Bronchial epithelial cell (primary cell): Measurements from ENCODE around the gene TMEM11. TPM values are rescaled to one million over a fixed set of nuclear protein-coding genes. Genes with fewer than 3 reads are reported as not detected.

Experiments
- DNase-seq: peaks from one replicate; pipeline ENCODE4 v3.0.0-alpha.2; 2010; ENCODE audit warnings: low read depth
- FAIRE-seq: peaks from 2 replicates; lab custom pipeline; 2011; peaks lifted over from hg19 to GRCh38; lab: Jason Lieb, UNC
- H3K27me3 ChIP-seq: 2 replicates; pipeline ENCODE4 v1.5.1; 2011; ENCODE audit warnings: low read length; ENCODE audit not compliant: control insufficient read depth, insufficient read depth
- H3K36me3 ChIP-seq: 2 replicates; pipeline ENCODE4 v1.5.1; 2011; ENCODE audit warnings: low read length; ENCODE audit not compliant: control insufficient read depth, insufficient read depth
- H3K4me3 ChIP-seq: 2 replicates; pipeline ENCODE4 v1.5.1; 2011; ENCODE audit warnings: mild to moderate bottlenecking, low read depth, low read length, control low read depth
- total RNA-seq: library from RNA; depleted of rRNA; stranded (reverse); fragments of >200 nt; gene quantifications from 2 replicates; pipeline ENCODE4 v1.2.1, GENCODE V29; 2014
- TF ChIP-seq, protein P1 (sequence below): IDR thresholded peaks from 2 replicates; pipeline ENCODE4 v1.5.1; 2011; ENCODE audit warnings: mild to moderate bottlenecking, moderate library complexity, low read length, control low read depth, inconsistent platforms; ENCODE audit not compliant: insufficient read depth, severe bottlenecking

TMEM11 gene
- total RNA-seq, 1 donor from 2014 or later = 15.8 TPM

DNA sequence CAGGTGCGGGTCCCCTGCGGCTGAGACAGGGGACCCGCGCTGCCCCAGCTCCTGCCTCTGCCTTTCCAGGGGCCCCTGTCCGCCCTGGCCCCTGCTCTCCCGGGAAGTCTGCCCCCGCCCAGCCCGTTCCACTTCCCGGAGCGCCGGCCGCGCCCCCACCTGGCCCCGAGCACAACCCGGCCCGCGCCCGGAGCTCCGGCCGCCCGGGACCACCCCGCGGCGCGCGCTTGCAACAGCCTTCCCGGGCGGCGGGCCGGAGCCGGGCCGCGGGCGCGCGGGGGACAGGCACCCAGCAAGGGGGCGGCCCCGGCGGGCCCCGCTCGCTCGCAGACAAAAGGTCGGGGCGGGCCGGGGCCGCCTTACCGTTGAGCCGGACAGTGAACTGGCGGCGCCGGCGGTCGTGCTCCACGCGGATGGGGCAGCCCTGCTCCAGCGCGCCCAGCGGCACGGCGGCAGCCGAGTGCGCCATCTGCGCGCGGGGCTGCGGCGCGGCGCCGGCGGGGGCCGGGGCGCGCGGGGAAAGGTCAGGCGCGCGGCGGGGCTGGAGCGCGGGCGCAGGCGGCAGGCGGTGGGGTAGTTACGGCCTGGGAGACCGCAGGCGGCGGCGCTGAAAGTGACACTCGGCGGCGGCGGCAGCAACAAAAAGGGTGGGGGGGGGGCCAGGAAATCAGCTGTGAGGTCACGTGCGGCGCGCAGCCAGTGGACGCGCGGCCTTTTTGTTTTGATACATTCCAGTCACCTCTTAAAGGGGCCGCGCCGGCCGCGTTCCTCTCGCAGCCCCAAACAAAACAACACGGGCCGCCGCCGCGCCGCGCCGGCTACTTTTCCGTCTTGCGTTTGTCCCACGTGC is 39.1 kb upstream of the TMEM11 start, which contains the start of gene NATD1:
NATD1 (minus strand) TSS at position 615 of the 850 bp plus-strand sequence; CDS start at position 469, 146 bp downstream.
- no peak for FAIRE-seq
- peak; percentile 45 for DNase-seq
- Histone ChIP-seq H3K4me3 (peak within 1 kb of the TSS; percentile 33), H3K36me3 (no peaks in the 10 kb centered on the region), H3K27me3 (no peaks in the 10 kb centered on the region)
- TF ChIP-seq, protein P1, sequence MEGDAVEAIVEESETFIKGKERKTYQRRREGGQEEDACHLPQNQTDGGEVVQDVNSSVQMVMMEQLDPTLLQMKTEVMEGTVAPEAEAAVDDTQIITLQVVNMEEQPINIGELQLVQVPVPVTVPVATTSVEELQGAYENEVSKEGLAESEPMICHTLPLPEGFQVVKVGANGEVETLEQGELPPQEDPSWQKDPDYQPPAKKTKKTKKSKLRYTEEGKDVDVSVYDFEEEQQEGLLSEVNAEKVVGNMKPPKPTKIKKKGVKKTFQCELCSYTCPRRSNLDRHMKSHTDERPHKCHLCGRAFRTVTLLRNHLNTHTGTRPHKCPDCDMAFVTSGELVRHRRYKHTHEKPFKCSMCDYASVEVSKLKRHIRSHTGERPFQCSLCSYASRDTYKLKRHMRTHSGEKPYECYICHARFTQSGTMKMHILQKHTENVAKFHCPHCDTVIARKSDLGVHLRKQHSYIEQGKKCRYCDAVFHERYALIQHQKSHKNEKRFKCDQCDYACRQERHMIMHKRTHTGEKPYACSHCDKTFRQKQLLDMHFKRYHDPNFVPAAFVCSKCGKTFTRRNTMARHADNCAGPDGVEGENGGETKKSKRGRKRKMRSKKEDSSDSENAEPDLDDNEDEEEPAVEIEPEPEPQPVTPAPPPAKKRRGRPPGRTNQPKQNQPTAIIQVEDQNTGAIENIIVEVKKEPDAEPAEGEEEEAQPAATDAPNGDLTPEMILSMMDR = no peak

DNA sequence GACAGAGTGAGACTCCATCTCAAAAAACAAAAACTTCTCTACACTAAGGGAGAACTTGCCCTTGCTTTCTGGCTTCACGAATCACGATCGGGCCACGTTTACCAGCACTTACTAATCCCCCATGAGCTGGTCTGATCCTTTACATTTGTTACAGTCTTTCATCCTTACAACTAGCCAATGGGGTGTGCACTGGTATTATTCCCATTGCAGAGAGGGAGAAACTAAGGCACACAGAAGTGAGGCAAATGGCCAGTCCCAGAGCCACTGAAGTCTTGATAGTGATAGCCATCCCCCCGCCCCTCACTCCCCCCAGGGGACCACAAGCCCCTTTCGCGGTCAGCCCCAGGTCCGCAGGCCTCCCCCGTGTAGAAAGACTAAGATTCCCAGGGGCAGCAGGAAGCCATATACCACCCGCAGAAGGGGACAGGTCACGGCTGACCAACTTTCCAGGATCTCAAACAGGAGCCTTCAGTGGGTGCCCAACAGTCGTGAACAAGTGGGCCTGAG is 38.4 kb upstream of the TMEM11 start:
- DNase-seq (no peak), FAIRE-seq (no peak)
- peak overlapping the region; percentile 33 for H3K4me3 ChIP-seq
- H3K36me3 ChIP-seq = no peaks in the 10 kb centered on the region
- TF ChIP-seq, protein P1 = no peak
- no peaks in the 10 kb centered on the region for H3K27me3 ChIP-seq

DNA sequence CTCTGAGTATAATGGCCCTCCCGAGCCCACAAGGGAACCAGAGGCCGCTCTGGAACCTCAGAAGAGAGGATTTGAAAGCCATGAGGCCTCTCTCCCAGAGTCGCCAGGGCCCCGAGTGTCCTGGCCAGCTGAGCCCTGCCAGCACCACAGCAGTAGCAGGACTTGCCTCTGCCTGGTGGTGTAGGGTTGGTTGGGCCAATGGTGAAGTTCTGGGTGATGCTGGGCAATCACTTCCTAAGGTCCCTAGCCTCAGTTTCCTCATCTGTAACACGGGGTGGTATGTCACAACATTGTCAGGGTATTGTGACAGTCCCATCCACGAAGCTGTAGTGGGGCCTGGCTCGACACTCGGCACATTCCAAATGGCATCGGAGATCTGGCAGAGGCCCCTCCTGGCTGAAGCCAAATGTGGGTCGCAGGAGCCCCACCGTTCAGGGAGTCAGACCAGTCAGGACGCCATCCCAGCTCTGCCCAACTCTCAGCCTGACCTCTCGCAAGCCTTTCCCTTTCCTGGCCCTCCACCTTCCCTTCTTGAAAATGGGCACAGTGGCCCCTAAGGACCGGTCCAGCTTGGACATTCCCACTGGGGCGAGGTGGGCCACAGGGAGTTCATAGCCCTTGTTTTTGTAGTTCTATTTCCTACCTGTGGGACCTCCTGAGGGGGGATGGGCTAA is 37.5 kb upstream of the TMEM11 start:
- H3K36me3 ChIP-seq = no peaks in the 10 kb centered on the region
- TF ChIP-seq, protein P1 = no peak
- FAIRE-seq = no peak
- no peak overlapping the region for H3K4me3 ChIP-seq
- no peak for DNase-seq
- no peaks in the 10 kb centered on the region for H3K27me3 ChIP-seq

DNA sequence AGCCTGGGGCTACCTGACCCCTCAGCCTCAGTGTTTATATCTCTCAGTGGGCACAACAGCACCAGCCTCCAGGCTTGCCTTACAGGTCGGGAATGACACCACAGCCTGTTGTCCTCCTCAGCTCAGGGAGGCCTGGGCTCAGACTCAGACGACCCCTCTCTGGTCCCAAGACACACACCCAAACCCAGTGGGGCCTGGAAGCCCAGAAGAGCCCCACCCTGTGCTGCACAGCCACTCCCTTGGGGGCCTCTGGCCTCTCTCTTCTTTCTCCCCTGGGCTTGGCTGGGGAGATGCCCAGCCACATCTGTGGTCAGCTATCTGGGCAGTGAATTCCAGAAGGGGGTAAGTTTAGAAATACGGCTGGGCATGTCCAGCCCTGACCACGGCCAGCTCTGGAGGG is 36.9 kb upstream of the TMEM11 start:
- DNase-seq = no peak
- Histone ChIP-seq H3K27me3 (no peaks in the 10 kb centered on the region), H3K36me3 (no peaks in the 10 kb centered on the region), H3K4me3 (no peak overlapping the region)
- FAIRE-seq = no peak
- TF ChIP-seq, protein P1 = no peak

DNA sequence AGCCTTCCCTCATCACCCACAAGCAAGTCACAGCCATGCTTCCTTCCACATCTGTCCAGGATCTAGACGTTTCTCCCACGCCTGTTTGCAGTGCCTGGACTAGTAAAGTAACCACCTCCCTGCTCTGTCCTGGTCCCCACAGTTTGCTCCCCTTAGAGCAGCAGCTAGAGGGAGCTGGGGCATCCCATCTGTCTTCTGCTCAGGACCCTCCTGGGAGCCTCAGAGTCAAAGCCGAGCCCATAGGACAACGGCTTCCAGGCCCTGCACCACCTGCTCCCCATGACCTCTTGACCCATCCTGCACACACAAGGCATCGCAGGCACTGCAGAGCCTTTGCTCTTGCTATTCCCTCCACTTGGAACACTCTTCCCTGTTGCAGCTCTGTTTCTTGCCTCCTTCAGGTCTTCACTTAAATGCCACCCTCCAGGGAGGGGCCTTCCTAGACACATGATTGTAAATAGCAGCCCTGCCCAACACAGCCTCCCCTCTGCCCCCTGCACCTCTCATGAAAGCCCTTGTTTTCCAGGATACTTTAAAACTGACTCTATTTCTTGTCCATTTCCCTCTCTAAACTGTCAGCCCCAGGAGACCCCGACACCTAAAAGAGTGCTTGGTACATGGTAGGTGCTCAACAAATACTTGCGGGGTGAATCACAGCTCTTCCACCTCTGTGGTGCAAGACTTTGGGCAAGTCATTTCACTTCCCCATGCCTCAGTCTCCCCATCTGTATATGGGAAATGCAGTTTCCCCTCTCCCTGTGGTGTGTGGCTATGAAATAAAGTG is 36.2 kb upstream of the TMEM11 start:
- FAIRE-seq = peak; percentile 84
- TF ChIP-seq, protein P1 = no peak
- DNase-seq = peak; percentile 26

More for the DNA sequence above, 36.2 kb upstream of the TMEM11 start:
- Histone ChIP-seq H3K27me3 (no peaks in the 10 kb centered on the region), H3K4me3 (no peak overlapping the region), H3K36me3 (no peaks in the 10 kb centered on the region)
